Gastrocnemius medialis (tissue), 4 donors: ENCODE results near the gene SPINT2.

Experiments used
- POLR2A ChIP-seq, 2 donors: fragments of 450-650 bp; IDR thresholded peaks; one replicate each; pipeline ENCODE4 v1.6.1; 2017; ENCODE audit warnings: antibody characterized with exemption in 2 of 2, mild to moderate bottlenecking in 2 of 2, moderate library complexity in 2 of 2
- TF ChIP-seq, protein P1 (sequence below), 5 experiments: fragments of 450-650 bp in 3 of 5; fragments of 200-600 bp in 2 of 5; sonication (generic) in 2 of 5; IDR thresholded peaks in 4 of 5; conservative IDR thresholded peaks in 1 of 5; 1 replicate in 4 of 5; 2 replicates in 1 of 5; pipeline ENCODE4 v1.5.1; 2016 to 2019; ENCODE audit warnings: antibody characterized with exemption in 5 of 5, mild to moderate bottlenecking in 3 of 5, moderate library complexity in 3 of 5

DNA sequence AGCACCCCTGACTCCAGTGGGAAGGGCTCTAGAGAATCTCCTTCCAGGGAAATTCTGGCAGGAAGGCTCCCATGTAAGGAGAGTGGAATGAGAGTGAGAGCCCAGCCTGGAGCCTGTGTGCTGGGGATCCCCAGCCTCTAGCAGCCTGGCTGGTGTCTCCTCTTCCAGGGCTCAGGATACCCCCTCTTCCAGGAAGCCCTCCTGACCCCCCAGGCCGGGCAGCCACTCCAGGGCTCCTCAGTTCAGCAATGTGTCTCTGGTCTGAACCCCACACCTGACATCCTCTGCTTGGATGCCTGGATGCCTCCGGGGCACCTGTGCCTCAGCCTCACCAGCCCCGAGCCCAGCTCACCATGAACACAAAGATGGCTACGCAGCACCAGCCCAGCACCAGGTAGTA, 42.7 kb downstream of the SPINT2 start:
- TF ChIP-seq, protein P1, sequence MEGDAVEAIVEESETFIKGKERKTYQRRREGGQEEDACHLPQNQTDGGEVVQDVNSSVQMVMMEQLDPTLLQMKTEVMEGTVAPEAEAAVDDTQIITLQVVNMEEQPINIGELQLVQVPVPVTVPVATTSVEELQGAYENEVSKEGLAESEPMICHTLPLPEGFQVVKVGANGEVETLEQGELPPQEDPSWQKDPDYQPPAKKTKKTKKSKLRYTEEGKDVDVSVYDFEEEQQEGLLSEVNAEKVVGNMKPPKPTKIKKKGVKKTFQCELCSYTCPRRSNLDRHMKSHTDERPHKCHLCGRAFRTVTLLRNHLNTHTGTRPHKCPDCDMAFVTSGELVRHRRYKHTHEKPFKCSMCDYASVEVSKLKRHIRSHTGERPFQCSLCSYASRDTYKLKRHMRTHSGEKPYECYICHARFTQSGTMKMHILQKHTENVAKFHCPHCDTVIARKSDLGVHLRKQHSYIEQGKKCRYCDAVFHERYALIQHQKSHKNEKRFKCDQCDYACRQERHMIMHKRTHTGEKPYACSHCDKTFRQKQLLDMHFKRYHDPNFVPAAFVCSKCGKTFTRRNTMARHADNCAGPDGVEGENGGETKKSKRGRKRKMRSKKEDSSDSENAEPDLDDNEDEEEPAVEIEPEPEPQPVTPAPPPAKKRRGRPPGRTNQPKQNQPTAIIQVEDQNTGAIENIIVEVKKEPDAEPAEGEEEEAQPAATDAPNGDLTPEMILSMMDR (IDR thresholded peaks at IDR 0.05 in 4 of 5, conservative IDR thresholded peaks at IDR 0.05 in 1 of 5), result no peak
- TF ChIP-seq POLR2A (IDR thresholded peaks at IDR 0.05), result no peak
